Measurements from ENCODE around the gene MZF1. TPM values are rescaled to one million over a fixed set of nuclear protein-coding genes. Genes with fewer than 3 reads are reported as not detected.

The MZF1 gene
- total RNA-seq, 1 experiment from 2014 or later: 25.9 TPM

GRCh38 chr19:58535857-58536256 lies 37.3 kb downstream of the MZF1 start:
- Histone ChIP-seq H3K36me3 (ENCODE audit: control insufficient read depth, insufficient read depth, low read length) (no peaks in the 10 kb centered on the region), H3K4me3 (ENCODE audit: low read depth in 2 of 2, low read length in 2 of 2) (no peak overlapping the region), H3K27ac (ENCODE audit: low read length) (no peak overlapping the region), H3K27me3 (ENCODE audit: control insufficient read depth, insufficient read depth, low read length) (no peaks in the 10 kb centered on the region; the same call in none of the 2 replicates), H3K9me3 (ENCODE audit: control insufficient read depth, insufficient read depth, low read depth, low read length) (no peaks in the 10 kb centered on the region), H3K4me1 (ENCODE audit: control insufficient read depth, insufficient read depth, low read length) (peaks cover 3% of the 10 kb centered on the region; the same call in 1 of the 2 replicates)
- intact Hi-C loops (cut with micrococcal nuclease; ENCODE audit: unreplicated experiment): no loop called here
- TF ChIP-seq REST (IDR thresholded peaks at IDR 0.05; ENCODE audit: insufficient read depth in 1 of 2, low read depth in 2 of 2, low read length in 1 of 2) (no peak), POLR2AphosphoS5 (IDR thresholded peaks at IDR 0.05; ENCODE audit: low read depth, low read length) (no peak), SIN3A (IDR thresholded peaks at IDR 0.05; ENCODE audit: borderline replicate concordance, insufficient read depth, low read depth, low read length) (no peak), CTCF (IDR thresholded peaks at IDR 0.05) (no peak), TCF7L2 (IDR thresholded peaks at IDR 0.05; ENCODE audit: low read depth, low read length) (no peak)
- POLR2A ChIA-PET: interaction anchor here (0.6 kb wide), 1 partner anchor 8 kb away, joined by 4 read pairs; the partner anchor contains the start of gene TRIM28
- no TSS peak for BruUV-seq (replicated peaks)
- no peak for DNase-seq (ENCODE audit: low read depth, low spot score)
- in situ Hi-C loops (cut with HindIII; ENCODE audit: low pct_unique_long_range_greater_than_20kb, low sequenced_read_pairs): no loop called here
- CTCF ChIA-PET: no interaction called here
- ATAC-seq: no peak

GRCh38 chr19:58531034-58531840 lies 41.9 kb downstream of the MZF1 start:
- Histone ChIP-seq H3K27me3 (ENCODE audit: control insufficient read depth, insufficient read depth, low read length) (no peaks in the 10 kb centered on the region; the same call in 1 of the 2 replicates), H3K9me3 (ENCODE audit: control insufficient read depth, insufficient read depth, low read depth, low read length) (no peaks in the 10 kb centered on the region), H3K4me1 (ENCODE audit: control insufficient read depth, insufficient read depth, low read length) (no peaks in the 10 kb centered on the region), H3K27ac (ENCODE audit: low read length) (no peak overlapping the region), H3K36me3 (ENCODE audit: control insufficient read depth, insufficient read depth, low read length) (no peaks in the 10 kb centered on the region), H3K4me3 (ENCODE audit: low read depth in 2 of 2, low read length in 2 of 2) (no peak overlapping the region)
- ATAC-seq: no peak
- POLR2A ChIA-PET: no interaction called here
- DNase-seq (ENCODE audit: low read depth, low spot score): no peak
- CTCF ChIA-PET: interaction anchor here (0.6 kb wide), 1 partner anchor 882 kb away, joined by 5 read pairs; no protein-coding TSS in a partner anchor
- no TSS peak for BruUV-seq (replicated peaks)
- intact Hi-C loops (cut with micrococcal nuclease; ENCODE audit: unreplicated experiment): no loop called here
- in situ Hi-C loops (cut with HindIII; ENCODE audit: low pct_unique_long_range_greater_than_20kb, low sequenced_read_pairs): no loop called here
- no peak for TF ChIP-seq CTCF (IDR thresholded peaks at IDR 0.05)
- no peak for TF ChIP-seq POLR2AphosphoS5 (IDR thresholded peaks at IDR 0.05; ENCODE audit: low read depth, low read length)
- no peak for TF ChIP-seq TCF7L2 (IDR thresholded peaks at IDR 0.05; ENCODE audit: low read depth, low read length)
- TF ChIP-seq REST (IDR thresholded peaks at IDR 0.05; ENCODE audit: insufficient read depth in 1 of 2, low read depth in 2 of 2, low read length in 1 of 2): no peak
- no peak for TF ChIP-seq SIN3A (IDR thresholded peaks at IDR 0.05; ENCODE audit: borderline replicate concordance, insufficient read depth, low read depth, low read length)

All from Panc1 (cell line).